Measurements from ENCODE around the gene LZTFL1. TPM values are rescaled to one million over a fixed set of nuclear protein-coding genes. Genes with fewer than 3 reads are reported as not detected.

Gene LZTFL1
- total and polyA plus RNA-seq, 2 donors (not counting 1 experiment from before 2014, with no cell fraction given): 12.4 to 28.0 TPM

DNA sequence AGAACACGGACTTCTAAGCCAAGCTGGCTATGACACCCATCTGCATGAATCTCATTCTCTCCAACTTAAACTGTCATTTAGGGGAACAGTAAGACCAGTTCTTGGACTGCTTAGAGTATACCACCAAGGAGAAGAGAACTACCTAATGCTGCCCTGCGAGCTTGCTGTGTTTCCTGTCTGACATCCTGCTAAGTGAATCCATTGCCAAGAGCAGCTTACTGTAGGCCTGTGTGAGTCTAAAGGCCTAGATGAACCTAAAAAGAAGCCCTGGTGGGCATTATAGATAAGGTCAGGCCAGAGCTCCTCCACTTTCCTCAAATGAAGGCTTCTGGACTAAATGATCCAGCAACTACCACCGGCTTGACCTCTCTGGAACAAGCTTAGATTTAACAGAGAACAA, 15.0 kb downstream of the LZTFL1 start:
- H3K4me3 ChIP-seq (replicated peaks in 1 of 4; ENCODE audit: control extremely low read depth in 1 of 4, insufficient read depth in 1 of 4, low read depth in 3 of 4, low read length in 4 of 4): no peak overlapping the region
- H3K27me3 ChIP-seq (ENCODE audit: control insufficient read depth, insufficient read depth, low read length): no peaks in the 10 kb centered on the region
- no peak overlapping the region for H3K27ac ChIP-seq (ENCODE audit: insufficient read depth, low read length)
- TF ChIP-seq, protein P1, sequence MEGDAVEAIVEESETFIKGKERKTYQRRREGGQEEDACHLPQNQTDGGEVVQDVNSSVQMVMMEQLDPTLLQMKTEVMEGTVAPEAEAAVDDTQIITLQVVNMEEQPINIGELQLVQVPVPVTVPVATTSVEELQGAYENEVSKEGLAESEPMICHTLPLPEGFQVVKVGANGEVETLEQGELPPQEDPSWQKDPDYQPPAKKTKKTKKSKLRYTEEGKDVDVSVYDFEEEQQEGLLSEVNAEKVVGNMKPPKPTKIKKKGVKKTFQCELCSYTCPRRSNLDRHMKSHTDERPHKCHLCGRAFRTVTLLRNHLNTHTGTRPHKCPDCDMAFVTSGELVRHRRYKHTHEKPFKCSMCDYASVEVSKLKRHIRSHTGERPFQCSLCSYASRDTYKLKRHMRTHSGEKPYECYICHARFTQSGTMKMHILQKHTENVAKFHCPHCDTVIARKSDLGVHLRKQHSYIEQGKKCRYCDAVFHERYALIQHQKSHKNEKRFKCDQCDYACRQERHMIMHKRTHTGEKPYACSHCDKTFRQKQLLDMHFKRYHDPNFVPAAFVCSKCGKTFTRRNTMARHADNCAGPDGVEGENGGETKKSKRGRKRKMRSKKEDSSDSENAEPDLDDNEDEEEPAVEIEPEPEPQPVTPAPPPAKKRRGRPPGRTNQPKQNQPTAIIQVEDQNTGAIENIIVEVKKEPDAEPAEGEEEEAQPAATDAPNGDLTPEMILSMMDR (conservative IDR thresholded peaks at IDR 0.05 in 1 of 2, IDR thresholded peaks at IDR 0.05 in 1 of 2; ENCODE audit: low read depth in 1 of 2, low read length in 2 of 2): no peak
- no peak for TF ChIP-seq EZH2 (IDR thresholded peaks at IDR 0.05; ENCODE audit: low read length, missing control alignments)
- H3K9ac ChIP-seq (ENCODE audit: insufficient read depth, low read length): no peak overlapping the region
- H3K9me3 ChIP-seq (ENCODE audit: control insufficient read depth, insufficient read depth, low read depth, low read length): no peaks in the 10 kb centered on the region
- no peaks in the 10 kb centered on the region for H3K4me1 ChIP-seq (ENCODE audit: control insufficient read depth, extremely low read depth, insufficient read depth, low read length)
- H2AFZ ChIP-seq (ENCODE audit: low read length): no peak overlapping the region
- DNase-seq (ENCODE audit: low read depth in 2 of 2): no peak
- H3K79me2 ChIP-seq (ENCODE audit: control insufficient read depth, insufficient read depth, low read length): no peaks in the 10 kb centered on the region
- no peak overlapping the region for H3K4me2 ChIP-seq (ENCODE audit: extremely low read depth, insufficient read depth, low read length)
- H4K20me1 ChIP-seq (ENCODE audit: control insufficient read depth, extremely low read depth, insufficient read depth, low read length): no peaks in the 10 kb centered on the region
- no peaks in the 10 kb centered on the region for H3K36me3 ChIP-seq (ENCODE audit: control insufficient read depth, insufficient read depth, low read length)

DNA sequence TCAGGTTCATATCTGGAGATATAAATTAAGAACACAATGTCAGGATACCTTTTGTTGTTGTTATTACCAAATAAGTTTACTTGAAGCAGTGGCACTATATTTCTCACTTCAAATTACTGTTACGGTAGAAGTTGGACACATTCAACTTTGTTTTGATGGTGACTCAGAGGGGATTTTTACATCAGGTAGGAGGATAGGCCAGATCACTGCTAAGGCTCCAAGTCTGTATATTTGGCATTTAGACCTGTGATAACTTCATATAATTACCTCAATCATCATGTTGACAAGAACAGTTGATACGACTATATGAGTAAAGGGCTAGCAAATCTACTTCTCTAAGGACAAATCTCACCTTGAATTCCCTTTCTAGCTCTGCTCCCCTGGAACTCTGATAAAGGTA, 15.6 kb downstream of the LZTFL1 start:
- no peak overlapping the region for H3K4me2 ChIP-seq (ENCODE audit: extremely low read depth, insufficient read depth, low read length)
- no peaks in the 10 kb centered on the region for H3K79me2 ChIP-seq (ENCODE audit: control insufficient read depth, insufficient read depth, low read length)
- no peaks in the 10 kb centered on the region for H3K27me3 ChIP-seq (ENCODE audit: control insufficient read depth, insufficient read depth, low read length)
- no peak overlapping the region for H2AFZ ChIP-seq (ENCODE audit: low read length)
- H3K9me3 ChIP-seq (ENCODE audit: control insufficient read depth, insufficient read depth, low read depth, low read length): no peaks in the 10 kb centered on the region
- H4K20me1 ChIP-seq (ENCODE audit: control insufficient read depth, extremely low read depth, insufficient read depth, low read length): no peaks in the 10 kb centered on the region
- no peak overlapping the region for H3K27ac ChIP-seq (ENCODE audit: insufficient read depth, low read length)
- H3K4me3 ChIP-seq (replicated peaks in 1 of 4; ENCODE audit: control extremely low read depth in 1 of 4, insufficient read depth in 1 of 4, low read depth in 3 of 4, low read length in 4 of 4): no peak overlapping the region
- no peaks in the 10 kb centered on the region for H3K36me3 ChIP-seq (ENCODE audit: control insufficient read depth, insufficient read depth, low read length)
- H3K4me1 ChIP-seq (ENCODE audit: control insufficient read depth, extremely low read depth, insufficient read depth, low read length): no peaks in the 10 kb centered on the region
- no peak for DNase-seq (ENCODE audit: low read depth in 2 of 2)
- H3K9ac ChIP-seq (ENCODE audit: insufficient read depth, low read length): no peak overlapping the region
- TF ChIP-seq, protein P1 (conservative IDR thresholded peaks at IDR 0.05 in 1 of 2, IDR thresholded peaks at IDR 0.05 in 1 of 2; ENCODE audit: low read depth in 1 of 2, low read length in 2 of 2): no peak
- TF ChIP-seq EZH2 (IDR thresholded peaks at IDR 0.05; ENCODE audit: low read length, missing control alignments): no peak

DNA sequence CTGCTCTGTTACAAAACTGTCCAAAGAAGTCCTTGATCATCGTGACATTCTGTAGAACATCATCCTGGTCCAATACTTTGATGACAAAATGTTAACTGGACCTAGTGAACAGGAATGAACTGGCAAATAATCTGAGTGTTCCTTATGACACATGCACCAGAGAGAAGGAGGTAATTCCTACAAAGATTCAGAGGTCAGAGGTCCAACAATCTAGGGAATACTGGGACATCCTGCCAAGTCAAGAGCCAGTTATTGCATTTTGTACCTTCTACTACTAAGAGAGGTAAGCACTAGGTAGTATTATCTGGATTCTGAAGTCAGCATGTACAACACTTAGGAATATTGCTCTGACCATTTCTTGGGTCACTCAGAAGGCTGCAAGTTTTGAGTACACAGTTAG, 20.8 kb downstream of the LZTFL1 start:
- H3K27ac ChIP-seq (ENCODE audit: insufficient read depth, low read length): no peak overlapping the region
- H3K79me2 ChIP-seq (ENCODE audit: control insufficient read depth, insufficient read depth, low read length): no peaks in the 10 kb centered on the region
- H3K9ac ChIP-seq (ENCODE audit: insufficient read depth, low read length): no peak overlapping the region
- peaks cover 1% of the 10 kb centered on the region for H4K20me1 ChIP-seq (ENCODE audit: control insufficient read depth, extremely low read depth, insufficient read depth, low read length)
- no peak for TF ChIP-seq EZH2 (IDR thresholded peaks at IDR 0.05; ENCODE audit: low read length, missing control alignments)
- TF ChIP-seq, protein P1 (conservative IDR thresholded peaks at IDR 0.05 in 1 of 2, IDR thresholded peaks at IDR 0.05 in 1 of 2; ENCODE audit: low read depth in 1 of 2, low read length in 2 of 2): no peak
- no peak for DNase-seq (ENCODE audit: low read depth in 2 of 2)
- H2AFZ ChIP-seq (ENCODE audit: low read length): no peak overlapping the region
- no peaks in the 10 kb centered on the region for H3K36me3 ChIP-seq (ENCODE audit: control insufficient read depth, insufficient read depth, low read length)
- H3K9me3 ChIP-seq (ENCODE audit: control insufficient read depth, insufficient read depth, low read depth, low read length): no peaks in the 10 kb centered on the region
- no peaks in the 10 kb centered on the region for H3K27me3 ChIP-seq (ENCODE audit: control insufficient read depth, insufficient read depth, low read length)
- H3K4me2 ChIP-seq (ENCODE audit: extremely low read depth, insufficient read depth, low read length): no peak overlapping the region
- no peak overlapping the region for H3K4me3 ChIP-seq (replicated peaks in 1 of 4; ENCODE audit: control extremely low read depth in 1 of 4, insufficient read depth in 1 of 4, low read depth in 3 of 4, low read length in 4 of 4)
- H3K4me1 ChIP-seq (ENCODE audit: control insufficient read depth, extremely low read depth, insufficient read depth, low read length): peaks cover 14% of the 10 kb centered on the region

Data from fibroblast of lung (primary cell).